Measurements from ENCODE around the gene KLHL17. TPM values are rescaled to one million over a fixed set of nuclear protein-coding genes. Genes with fewer than 3 reads are reported as not detected.
A peak's percentile ranks its signal among the peaks of the same experiment; 100 is the strongest.

KLHL17 gene
- total and polyA plus RNA-seq, 9 of the 15 experiments (the other 6 are each of a cell fraction or from before 2014, with no cell fraction given): 0.14 to 84.8 (median 13.0) TPM

DNA sequence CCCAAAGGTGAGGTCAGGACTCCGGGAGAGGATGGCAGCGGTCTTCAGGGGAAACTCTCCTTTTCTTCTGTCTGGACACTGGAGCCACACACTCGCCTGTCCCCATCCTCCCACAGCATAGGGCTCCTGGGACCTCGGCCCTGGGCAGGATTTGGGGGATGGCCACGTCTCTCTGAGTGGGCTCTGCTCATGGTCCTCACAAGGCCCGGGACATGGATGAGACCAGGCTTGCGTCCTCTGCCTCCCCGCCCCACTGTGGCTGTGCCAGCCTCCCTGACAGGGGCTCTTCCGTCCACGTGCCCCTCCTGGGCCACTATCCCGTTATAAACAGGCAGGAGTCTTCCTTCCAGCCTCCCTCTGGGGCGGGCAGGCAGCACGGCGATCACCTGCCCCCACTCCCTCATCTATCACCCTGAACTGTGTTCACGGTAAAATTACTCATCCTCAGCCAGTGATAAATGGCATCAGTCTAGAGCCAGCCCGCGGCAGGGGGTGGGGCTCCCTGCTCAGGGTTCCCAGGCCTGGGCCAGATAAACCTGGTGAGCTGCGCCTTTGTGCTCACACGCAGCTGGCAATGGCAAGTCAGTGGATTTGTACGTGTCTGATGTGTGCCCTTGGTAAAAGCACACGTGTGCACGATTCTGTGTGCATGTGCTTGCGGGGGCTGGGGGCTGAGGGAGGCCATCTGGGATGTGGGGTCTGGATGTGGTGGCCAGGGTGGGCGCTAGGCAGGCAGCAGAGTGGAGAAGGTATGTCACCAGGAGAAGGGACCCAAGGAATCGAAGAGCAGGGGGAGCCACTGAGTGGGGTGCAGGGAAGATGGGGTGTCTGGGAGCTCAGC, 49.3 kb upstream of the KLHL17 start (continued):
- TF ChIP-seq CBX2 (IDR thresholded peaks at IDR 0.05; ENCODE audit: insufficient read depth, low read length, poor library complexity, severe bottlenecking) (no peak), ZNF551 (CRISPR knock-in tag; IDR thresholded peaks at IDR 0.05) (no peak), RCOR1 (IDR thresholded peaks at IDR 0.05; ENCODE audit: borderline replicate concordance in 1 of 2, low read depth in 2 of 2, low read length in 2 of 2) (peak in 1 of 2 experiments; percentile 33; a peak in 1 of 4 replicates), KAT8 (IDR thresholded peaks at IDR 0.05; ENCODE audit: low read depth) (no peak), MYNN (IDR thresholded peaks at IDR 0.05) (peak; percentile 60; the same call in 1 of the 2 replicates), MYNN (CRISPR knock-in tag; IDR thresholded peaks at IDR 0.05) (no peak), SAP30 (IDR thresholded peaks at IDR 0.05; ENCODE audit: borderline replicate concordance, insufficient read depth, low read depth, low read length, poor library complexity, severe bottlenecking) (peak; percentile 21), MYC (IDR thresholded peaks at IDR 0.05; ENCODE audit: low read depth, low read length) (no peak), MYC (CRISPR knock-in tag; IDR thresholded peaks at IDR 0.05; ENCODE audit: borderline replicate concordance, low read depth) (no peak), STAT5B (CRISPR knock-in tag; IDR thresholded peaks at IDR 0.05) (no peak), IRF2 (CRISPR knock-in tag; IDR thresholded peaks at IDR 0.05) (no peak), MEIS2 (IDR thresholded peaks at IDR 0.05; ENCODE audit: partially characterized antibody) (peak; percentile 89), ZC3H8 (IDR thresholded peaks at IDR 0.05) (no peak), ZNF586 (CRISPR knock-in tag; conservative IDR thresholded peaks at IDR 0.05) (no peak), MCM3 (IDR thresholded peaks at IDR 0.05) (no peak)
- TF ChIP-seq, protein P1, sequence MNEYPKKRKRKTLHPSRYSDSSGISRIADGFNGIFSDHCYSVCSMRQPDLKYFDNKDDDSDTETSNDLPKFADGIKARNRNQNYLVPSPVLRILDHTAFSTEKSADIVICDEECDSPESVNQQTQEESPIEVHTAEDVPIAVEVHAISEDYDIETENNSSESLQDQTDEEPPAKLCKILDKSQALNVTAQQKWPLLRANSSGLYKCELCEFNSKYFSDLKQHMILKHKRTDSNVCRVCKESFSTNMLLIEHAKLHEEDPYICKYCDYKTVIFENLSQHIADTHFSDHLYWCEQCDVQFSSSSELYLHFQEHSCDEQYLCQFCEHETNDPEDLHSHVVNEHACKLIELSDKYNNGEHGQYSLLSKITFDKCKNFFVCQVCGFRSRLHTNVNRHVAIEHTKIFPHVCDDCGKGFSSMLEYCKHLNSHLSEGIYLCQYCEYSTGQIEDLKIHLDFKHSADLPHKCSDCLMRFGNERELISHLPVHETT (CRISPR knock-in tag; conservative IDR thresholded peaks at IDR 0.05 in 1 of 2, IDR thresholded peaks at IDR 0.05 in 1 of 2): no peak
- TF ChIP-seq, protein P2, sequence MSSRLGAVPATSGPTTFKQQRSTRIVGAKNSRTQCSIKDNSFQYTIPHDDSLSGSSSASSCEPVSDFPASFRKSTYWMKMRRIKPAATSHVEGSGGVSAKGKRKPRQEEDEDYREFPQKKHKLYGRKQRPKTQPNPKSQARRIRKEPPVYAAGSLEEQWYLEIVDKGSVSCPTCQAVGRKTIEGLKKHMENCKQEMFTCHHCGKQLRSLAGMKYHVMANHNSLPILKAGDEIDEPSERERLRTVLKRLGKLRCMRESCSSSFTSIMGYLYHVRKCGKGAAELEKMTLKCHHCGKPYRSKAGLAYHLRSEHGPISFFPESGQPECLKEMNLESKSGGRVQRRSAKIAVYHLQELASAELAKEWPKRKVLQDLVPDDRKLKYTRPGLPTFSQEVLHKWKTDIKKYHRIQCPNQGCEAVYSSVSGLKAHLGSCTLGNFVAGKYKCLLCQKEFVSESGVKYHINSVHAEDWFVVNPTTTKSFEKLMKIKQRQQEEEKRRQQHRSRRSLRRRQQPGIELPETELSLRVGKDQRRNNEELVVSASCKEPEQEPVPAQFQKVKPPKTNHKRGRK (tag; IDR thresholded peaks at IDR 0.05): no peak
- TF ChIP-seq, protein P3, sequence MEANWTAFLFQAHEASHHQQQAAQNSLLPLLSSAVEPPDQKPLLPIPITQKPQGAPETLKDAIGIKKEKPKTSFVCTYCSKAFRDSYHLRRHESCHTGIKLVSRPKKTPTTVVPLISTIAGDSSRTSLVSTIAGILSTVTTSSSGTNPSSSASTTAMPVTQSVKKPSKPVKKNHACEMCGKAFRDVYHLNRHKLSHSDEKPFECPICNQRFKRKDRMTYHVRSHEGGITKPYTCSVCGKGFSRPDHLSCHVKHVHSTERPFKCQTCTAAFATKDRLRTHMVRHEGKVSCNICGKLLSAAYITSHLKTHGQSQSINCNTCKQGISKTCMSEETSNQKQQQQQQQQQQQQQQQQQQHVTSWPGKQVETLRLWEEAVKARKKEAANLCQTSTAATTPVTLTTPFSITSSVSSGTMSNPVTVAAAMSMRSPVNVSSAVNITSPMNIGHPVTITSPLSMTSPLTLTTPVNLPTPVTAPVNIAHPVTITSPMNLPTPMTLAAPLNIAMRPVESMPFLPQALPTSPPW (CRISPR knock-in tag; IDR thresholded peaks at IDR 0.05): peak; percentile 66
- TF ChIP-seq, protein P4, sequence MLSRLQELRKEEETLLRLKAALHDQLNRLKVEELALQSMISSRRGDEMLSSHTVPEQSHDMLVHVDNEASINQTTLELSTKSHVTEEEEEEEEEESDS (CRISPR knock-in tag; IDR thresholded peaks at IDR 0.05): no peak
- TF ChIP-seq, protein P5, sequence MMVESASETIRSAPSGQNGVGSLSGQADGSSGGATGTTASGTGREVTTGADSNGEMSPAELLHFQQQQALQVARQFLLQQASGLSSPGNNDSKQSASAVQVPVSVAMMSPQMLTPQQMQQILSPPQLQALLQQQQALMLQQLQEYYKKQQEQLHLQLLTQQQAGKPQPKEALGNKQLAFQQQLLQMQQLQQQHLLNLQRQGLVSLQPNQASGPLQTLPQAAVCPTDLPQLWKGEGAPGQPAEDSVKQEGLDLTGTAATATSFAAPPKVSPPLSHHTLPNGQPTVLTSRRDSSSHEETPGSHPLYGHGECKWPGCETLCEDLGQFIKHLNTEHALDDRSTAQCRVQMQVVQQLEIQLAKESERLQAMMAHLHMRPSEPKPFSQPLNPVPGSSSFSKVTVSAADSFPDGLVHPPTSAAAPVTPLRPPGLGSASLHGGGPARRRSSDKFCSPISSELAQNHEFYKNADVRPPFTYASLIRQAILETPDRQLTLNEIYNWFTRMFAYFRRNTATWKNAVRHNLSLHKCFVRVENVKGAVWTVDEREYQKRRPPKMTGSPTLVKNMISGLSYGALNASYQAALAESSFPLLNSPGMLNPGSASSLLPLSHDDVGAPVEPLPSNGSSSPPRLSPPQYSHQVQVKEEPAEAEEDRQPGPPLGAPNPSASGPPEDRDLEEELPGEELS (CRISPR knock-in tag; IDR thresholded peaks at IDR 0.05; ENCODE audit: borderline replicate concordance): no peak
